ENCODE data around the gene PAPLN. TPM values are rescaled to one million over a fixed set of nuclear protein-coding genes. Genes with fewer than 3 reads are reported as not detected.

PAPLN gene

GRCh38 chr14:73313151-73313550, 75.8 kb downstream of the PAPLN start:
- H3K9me3 ChIP-seq (replicated peaks; ENCODE audit: low read length), result no peaks in the 10 kb centered on the region
- no peak overlapping the region for H3K4me2 ChIP-seq (ENCODE audit: low read length)
- no peaks in the 10 kb centered on the region for H3K27me3 ChIP-seq (ENCODE audit: control insufficient read depth, insufficient read depth, low read length)
- H3K9ac ChIP-seq (ENCODE audit: low read depth, low read length), result no peak overlapping the region
- peaks cover 10% of the 10 kb centered on the region for H3K4me1 ChIP-seq (ENCODE audit: control insufficient read depth, insufficient read depth, low read length)
- peaks cover 8% of the 10 kb centered on the region for H3K36me3 ChIP-seq (ENCODE audit: insufficient read depth, low read length)
- no peak overlapping the region for H3K4me3 ChIP-seq (ENCODE audit: low read length)

- no peak overlapping the region for H3K9ac ChIP-seq (ENCODE audit: low read depth, low read length)
- H3K4me3 ChIP-seq (ENCODE audit: low read length), result no peak overlapping the region
- peaks cover 12% of the 10 kb centered on the region for H3K4me1 ChIP-seq (ENCODE audit: control insufficient read depth, insufficient read depth, low read length)
- H3K9me3 ChIP-seq (replicated peaks; ENCODE audit: low read length), result no peaks in the 10 kb centered on the region
- peaks cover 11% of the 10 kb centered on the region for H3K36me3 ChIP-seq (ENCODE audit: insufficient read depth, low read length)
- no peaks in the 10 kb centered on the region for H3K27me3 ChIP-seq (ENCODE audit: control insufficient read depth, insufficient read depth, low read length)
- H3K4me2 ChIP-seq (ENCODE audit: low read length), result no peak overlapping the region
Observed at GRCh38 chr14:73323896-73324399, 86.6 kb downstream of the PAPLN start.

Small RNA genes within 50 kb of the gene (small RNA-seq; reads per million reads assigned to genes)
- not detected for gene AC004858.1
- gene RNU6-419P, result not detected
